GM21786 (cell line): ENCODE data around the gene PDE9A.

Source experiments
- ATAC-seq: cut with Tn5 transposase; IDR thresholded peaks from one replicate; pipeline ENCODE4 v1.9.1; 2021; ENCODE audit not compliant: unreplicated experiment

The PDE9A gene

DNA sequence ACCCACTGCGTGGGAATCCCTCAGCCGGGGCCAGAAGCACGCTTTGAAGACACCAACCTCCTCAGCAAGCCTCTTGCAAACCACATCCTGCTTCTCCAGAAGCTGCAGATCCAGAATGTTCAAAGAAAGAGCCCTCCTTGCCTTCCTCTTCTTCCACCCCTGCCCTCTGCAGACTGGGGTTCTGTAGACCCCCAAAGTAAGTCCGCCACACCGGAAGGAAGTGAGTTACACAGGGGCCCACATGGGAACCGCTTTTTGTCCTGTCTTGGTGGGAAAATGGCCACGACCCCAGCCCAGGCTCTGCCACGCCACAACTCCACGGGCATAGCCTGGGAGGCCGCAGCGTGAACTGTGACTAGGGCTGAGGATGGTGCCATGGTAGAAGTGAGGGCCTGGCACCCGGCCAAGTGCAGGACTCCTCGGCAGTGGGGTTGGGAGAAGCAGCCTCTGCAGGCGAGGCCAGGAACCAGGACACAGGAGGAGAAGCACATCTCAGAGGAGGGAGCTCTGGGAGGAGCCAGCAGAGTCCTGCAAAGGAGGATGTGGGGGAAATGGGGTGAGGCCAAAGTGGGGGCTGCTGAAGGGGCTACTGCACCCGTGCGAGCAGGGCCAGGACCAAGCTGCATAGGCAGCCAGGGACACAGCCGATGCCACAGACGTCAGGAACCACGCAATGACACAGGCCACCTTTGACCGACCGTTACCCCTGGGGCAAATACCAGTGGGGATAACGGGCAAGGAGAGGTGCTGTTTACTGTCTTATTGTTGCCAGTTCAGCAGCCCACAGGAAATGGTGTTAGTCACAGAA, 30.9 kb downstream of the PDE9A start:
- no peak for ATAC-seq

DNA sequence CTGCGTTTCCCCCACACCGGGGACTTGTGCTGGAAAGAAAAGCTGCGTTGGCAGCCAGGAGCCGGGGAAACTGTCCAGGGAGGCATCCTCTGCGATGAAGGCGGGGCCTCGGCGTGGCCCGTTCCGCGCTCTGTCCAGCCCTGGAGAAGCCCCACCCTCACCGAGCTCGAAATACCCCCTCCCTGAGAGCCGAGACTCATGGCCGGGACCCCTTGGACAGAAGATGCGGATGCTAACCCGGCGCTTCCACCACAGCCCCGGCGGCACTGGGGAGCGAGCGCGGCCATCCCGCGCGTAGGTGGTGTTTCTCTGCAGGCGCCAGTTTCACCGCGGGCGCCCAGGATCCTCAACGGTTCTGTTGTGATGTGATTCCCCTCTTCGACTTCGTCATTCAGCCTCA, 31.6 kb downstream of the PDE9A start:
- no peak for ATAC-seq

GRCh38 chr21:42685954-42686500, 32.6 kb downstream of the PDE9A start:
- no peak for ATAC-seq

DNA sequence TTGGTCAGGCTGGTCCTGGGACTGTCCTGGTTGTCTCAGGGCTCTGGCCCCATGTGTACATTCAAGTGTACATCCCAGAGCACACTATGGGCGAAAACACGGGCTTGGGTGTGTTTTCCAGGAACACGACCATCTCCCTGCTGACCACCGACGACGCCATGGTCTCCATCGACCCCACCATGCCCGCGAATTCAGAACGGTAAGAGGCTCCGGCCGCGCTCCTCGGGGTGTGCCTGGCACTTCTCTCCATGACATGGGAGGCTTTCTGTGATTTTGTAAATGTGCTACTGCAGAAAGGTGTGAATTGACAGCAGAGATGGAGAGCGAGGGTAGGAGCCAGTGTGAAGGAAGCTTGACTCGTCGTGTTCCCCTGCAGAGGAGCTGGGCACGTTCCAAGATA, 34.4 kb downstream of the PDE9A start:
- no peak for ATAC-seq

GRCh38 chr21:42688226-42688840, 34.9 kb downstream of the PDE9A start:
- no peak for ATAC-seq

DNA sequence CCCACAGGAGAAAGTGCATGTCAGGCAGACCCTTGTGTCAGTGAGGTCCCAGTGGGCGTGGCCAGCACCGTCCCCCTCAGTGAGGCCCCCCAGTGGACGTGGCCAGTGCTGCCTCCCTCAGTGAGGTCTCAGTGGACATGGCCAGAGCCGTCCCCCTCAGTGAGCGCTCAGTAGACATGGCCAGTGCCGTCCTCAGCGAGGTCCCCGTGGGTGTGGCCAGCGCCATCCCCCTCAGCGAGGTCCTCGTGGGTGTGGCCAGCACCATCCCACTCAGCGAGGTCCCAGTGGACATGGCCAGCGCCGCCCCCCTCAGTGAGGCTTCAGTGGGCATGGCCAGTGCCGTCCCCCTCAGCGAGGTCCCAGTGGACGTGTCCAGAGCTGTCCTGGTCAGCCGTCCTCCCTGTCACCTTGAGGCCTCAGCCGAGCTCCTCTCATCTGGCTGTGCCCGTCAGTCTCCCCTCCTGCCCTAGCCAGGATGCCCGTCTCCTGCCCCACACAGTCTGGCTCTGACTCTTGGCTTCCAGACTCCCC, 35.5 kb downstream of the PDE9A start:
- no peak for ATAC-seq

- ATAC-seq, result no peak
Observed at GRCh38 chr21:42690586-42690985, 37.2 kb downstream of the PDE9A start.

DNA sequence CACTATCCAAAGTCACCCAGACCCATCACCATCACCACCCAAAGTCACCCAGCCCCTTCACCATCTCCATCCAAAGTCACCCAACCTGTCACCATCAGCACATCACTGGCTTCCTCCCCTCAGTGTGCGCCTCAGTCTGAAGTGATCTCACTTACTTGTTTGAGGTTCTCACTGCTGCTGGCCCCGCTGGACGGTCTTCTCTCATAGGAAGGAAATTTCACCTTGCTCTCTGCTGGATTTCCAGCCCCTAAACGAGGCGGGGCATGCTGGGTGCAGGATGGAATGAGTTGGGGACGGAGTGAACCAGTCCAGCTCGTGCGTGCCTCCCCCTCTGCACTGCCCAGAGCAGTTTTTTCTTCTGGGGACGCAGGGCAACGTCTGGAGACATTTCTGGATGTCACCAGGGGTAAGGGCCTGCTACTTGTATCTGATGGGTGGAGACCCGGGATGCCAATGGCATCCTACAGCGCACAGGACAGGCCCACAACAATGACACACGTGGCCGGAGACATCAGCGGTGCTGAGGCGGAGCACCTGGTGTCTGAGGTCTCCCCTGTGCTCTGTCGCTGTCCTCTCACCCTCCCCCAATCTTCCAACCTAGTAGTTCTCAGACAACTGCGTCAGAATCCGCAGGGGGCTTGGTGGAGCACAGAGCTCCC, 38.6 kb downstream of the PDE9A start:
- no peak for ATAC-seq

DNA sequence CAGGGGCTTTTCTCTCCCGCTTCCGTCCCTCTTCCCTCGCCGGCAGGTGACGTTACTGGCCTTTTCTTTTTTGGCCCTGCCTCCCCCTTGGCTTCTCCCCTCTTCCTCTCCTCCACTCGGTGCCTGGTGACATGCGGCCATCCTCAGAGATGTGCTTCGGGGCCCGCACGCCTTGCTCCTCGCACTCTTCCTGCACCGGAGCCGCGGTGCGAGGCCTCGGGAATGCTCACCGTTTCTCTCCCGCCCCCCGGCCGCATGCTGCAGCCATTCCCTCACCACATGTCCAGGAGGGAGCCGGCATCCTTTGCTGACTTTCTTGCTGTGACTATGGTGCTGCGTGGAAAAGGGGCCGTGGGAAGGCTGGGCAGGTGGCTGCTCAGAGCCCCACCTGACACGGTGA, 39.3 kb downstream of the PDE9A start:
- no peak for ATAC-seq

GRCh38 chr21:42694751-42695696, 41.6 kb downstream of the PDE9A start:
- no peak for ATAC-seq

DNA sequence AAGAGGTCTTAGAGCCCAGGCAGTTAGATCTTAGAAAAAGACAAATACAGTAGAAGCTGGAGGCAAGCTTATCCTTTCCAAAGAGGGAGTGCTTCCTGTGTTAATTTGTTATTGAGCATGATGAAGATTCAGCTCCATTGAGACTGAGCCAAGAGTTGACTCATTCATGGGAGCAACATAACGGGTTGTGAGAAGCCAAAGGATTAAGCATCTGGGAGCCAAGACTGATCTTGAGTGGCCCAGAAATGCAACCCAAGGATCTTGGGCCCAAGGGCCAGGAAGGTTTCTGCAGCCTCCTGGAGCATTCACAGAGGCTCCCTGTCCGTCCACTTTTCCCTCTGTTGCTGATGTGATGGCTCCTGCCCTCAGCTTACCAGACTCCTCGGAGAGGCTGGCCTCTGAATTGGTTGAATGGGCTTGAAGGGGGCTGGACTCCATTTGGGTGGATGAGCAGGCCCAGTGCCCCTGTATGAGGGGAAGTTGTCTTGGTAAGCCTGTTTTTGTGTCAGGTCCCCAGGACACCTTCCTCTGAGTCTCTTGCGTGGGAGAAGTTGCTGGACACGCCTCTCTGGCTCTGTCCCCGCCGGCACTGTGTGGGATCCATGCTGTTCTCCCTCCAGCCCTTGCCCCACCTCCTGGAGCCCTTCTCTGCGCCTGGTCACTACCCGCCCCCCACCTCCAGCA, 42.4 kb downstream of the PDE9A start:
- no peak for ATAC-seq

DNA sequence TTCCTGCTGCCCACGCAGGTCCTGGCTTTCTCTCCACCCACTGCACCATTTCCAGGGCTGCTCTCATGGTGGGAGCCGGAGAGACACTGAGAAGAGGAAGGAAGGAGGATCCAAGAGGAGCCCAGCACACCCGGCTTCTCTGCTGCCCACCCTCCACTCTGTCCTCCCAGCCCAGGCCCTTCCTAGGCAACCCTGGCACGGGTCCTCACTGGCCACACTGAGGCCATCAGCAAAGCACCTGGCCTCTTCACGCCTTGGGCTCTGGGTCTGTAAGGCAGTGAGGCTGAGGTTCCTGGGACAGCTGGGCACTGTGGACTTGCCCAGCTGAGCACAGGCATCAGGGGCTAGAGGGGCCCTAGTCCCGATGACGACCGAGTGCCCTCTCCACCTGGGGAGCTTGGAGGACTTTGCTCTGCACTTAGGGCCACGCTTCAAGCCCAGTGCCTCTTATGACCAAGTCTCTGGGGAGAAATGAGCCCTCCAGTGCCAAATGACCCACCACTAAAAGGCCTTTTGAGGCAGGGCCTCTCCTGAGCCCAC, 43.1 kb downstream of the PDE9A start:
- ATAC-seq, result no peak

DNA sequence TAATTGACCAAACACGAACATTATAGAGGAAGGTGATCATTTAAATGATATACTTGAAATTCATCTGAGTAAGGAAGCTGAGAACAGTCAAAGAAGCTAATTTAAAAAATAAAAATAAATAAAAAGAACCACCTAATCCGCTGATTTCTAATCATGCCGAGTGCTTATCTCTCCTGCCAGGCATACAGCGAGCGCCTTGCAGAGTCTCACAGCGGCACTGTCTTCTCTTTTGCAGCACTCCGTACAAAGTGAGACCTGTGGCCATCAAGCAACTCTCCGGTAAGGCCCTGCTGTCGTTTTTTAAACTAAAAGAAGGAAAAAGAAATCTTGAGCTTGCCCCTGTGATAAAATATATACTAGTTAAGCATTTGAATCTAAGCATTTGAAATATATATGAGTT, 45.3 kb downstream of the PDE9A start:
- no peak for ATAC-seq

- no peak for ATAC-seq
Observed at GRCh38 chr21:42699196-42699595, 45.8 kb downstream of the PDE9A start.

- ATAC-seq, result no peak
Observed at GRCh38 chr21:42701706-42702456, 48.5 kb downstream of the PDE9A start.

DNA sequence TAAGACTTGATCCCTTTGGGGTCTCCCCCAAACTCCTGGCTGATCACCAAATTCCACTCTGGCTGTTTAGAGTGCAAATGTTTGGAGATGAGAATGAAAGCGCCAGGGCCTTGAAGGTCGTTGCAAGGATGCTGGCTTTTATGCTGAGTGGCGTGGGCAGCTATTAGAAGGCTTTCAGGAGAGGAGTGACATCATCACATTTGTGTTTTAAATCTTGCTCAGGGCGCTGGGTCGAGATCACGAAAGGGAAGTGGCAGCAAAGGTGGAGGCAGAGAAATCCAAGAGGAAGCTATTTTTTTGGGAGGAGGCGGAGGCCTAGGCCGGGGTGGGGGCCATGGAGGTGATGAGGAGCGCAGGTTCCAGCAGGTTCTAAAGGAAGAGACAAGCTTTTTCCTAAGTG, 49.3 kb downstream of the PDE9A start:
- no peak for ATAC-seq

DNA sequence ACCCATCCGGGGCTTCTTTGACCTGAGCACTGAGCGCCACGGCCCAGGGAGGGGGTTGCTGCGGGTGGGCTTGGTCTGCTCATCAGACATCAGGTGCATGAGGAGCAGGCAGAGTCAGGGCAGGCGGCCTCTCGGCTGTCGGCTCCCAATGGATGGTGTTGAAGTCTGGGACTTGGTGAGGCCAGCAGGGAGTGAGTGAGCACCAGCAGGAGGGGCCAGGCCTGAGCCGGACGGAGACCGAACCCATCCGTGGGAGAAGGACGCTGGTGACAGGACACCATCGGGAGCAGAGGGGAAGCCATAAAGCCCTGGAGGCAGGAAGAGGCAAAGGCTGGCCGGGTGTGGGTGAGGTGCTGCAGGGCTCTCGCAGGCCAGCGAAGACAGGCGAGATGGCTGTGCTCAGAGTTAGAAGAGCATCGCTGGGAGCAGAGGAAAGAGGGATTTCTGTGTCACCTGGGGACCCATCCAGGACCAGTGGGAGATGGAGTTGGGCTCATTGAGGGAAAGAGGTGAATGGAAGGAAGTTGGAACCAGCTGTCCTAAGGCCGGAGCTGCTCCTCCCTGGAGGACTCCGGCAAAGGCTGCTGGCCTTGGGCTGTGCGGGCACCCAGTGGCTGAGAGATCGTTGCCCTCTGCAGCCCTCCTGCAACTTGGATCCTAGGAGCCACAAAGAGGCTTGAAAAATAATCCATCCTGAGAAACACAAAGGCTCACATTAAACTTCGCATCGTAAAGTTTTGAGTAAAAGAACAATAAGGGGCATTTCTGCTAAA, 49.9 kb downstream of the PDE9A start:
- ATAC-seq, result no peak

GRCh38 chr21:42703965-42704364, 50.5 kb downstream of the PDE9A start:
- ATAC-seq, result no peak
